ENCODE data around the gene SLC27A2. TPM values are rescaled to one million over a fixed set of nuclear protein-coding genes. Genes with fewer than 3 reads are reported as not detected.

SLC27A2 gene
- total and polyA plus RNA-seq, 4 donors: 3.5 to 6.6 (median 5.2) TPM

DNA sequence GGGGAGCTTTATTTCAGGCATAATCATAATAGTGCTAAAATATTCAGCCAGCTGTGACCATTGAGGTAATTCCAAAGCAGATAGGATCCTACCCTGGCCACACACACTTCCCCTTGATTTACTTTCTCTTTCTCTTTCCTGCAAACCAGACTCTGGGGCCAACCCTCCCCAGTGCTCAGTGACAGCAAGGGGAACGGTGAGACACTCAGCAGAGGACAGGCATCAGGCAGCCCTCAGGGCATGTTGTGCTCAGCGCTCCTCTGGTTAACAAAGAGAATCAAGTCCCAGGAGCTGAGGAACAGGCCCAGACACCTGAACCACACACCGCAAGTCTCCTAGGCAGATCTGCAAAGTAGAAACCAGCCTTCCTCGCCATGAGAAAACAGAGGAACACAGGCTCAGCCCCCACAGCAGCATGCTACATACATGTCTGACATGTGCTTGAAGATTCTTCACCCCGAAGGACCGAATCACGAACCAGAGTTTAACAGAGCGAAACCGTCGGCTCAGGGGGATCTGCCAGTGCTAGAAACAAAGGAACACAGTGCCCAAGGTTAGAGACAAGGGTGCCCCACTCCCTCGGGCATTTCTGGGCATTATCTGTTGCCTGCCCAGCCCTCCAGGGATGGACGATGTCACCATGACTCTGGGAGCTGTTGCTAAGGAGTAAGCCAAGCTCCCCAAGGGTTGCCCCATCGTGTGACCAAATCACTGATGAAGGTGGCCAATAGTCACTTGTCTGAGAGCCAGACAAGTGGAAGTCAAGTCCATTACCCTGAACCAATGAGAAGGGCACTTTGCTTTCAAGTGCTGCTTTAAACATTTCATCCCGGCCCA lies 66.0 kb downstream of the SLC27A2 start:
- DNase-seq: no peak
- no peak overlapping the region for H3K9ac ChIP-seq (ENCODE audit: insufficient read depth in 1 of 2, low read length in 2 of 2)
- TF ChIP-seq, protein P1, sequence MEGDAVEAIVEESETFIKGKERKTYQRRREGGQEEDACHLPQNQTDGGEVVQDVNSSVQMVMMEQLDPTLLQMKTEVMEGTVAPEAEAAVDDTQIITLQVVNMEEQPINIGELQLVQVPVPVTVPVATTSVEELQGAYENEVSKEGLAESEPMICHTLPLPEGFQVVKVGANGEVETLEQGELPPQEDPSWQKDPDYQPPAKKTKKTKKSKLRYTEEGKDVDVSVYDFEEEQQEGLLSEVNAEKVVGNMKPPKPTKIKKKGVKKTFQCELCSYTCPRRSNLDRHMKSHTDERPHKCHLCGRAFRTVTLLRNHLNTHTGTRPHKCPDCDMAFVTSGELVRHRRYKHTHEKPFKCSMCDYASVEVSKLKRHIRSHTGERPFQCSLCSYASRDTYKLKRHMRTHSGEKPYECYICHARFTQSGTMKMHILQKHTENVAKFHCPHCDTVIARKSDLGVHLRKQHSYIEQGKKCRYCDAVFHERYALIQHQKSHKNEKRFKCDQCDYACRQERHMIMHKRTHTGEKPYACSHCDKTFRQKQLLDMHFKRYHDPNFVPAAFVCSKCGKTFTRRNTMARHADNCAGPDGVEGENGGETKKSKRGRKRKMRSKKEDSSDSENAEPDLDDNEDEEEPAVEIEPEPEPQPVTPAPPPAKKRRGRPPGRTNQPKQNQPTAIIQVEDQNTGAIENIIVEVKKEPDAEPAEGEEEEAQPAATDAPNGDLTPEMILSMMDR (IDR thresholded peaks at IDR 0.05; ENCODE audit: control extremely low read depth, extremely low read depth): no peak
- H3K36me3 ChIP-seq (ENCODE audit: control insufficient read depth in 4 of 4, insufficient read depth in 4 of 4, low read length in 4 of 4): no peaks in the 10 kb centered on the region
- H3K4me1 ChIP-seq (ENCODE audit: control insufficient read depth in 5 of 5, insufficient read depth in 5 of 5, low read length in 5 of 5): peaks cover 0 to 4% (median 0%) of the 10 kb centered on the region in 5 donors
- H3K4me3 ChIP-seq: no peak overlapping the region
- peak overlapping the region in 1 of 2 donors; percentile 21 for H3K27ac ChIP-seq (ENCODE audit: low read depth in 1 of 2, low read length in 1 of 2)
- ATAC-seq (ENCODE audit: insufficient read depth, low FRiP score): no peak
- WGBS, 2 donors: 76 to 80% methylated on average over 14 of the region's 14 CpGs
- H3K27me3 ChIP-seq (ENCODE audit: control insufficient read depth in 3 of 3, insufficient read depth in 3 of 3, low read length in 2 of 3): no peaks in the 10 kb centered on the region
- H3K9me3 ChIP-seq (ENCODE audit: control insufficient read depth in 4 of 4, insufficient read depth in 3 of 4, low read length in 3 of 4): peaks cover 0 to 2% (median 0%) of the 10 kb centered on the region in 4 donors

DNA sequence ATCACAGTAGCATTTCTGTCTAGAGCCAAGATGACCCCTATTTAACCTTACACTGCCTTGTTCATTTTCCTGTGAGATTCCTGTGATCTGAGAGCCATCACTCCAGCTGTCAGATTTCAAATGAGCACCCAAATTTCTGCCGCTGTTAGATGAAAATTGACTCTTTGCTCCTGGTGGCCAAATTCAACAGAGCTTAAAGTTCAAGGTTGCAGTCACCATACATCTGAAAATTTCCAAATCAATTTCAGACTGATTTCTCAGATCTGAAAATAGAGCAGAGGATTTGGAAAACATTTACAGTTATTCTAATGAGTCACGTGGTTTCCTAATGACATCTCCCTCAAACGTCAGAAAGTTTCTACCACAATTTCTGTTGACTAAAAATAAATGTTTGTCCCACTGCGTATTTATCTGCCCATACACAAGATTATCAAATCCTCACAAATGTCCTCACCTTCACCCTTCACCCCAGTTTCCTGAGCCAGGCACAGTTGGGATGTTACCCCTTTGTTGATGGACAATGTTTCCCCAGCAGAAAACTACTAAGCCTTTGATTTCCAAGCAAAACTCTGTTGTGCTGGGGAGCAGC lies 67.1 kb downstream of the SLC27A2 start:
- H3K36me3 ChIP-seq (ENCODE audit: control insufficient read depth in 4 of 4, insufficient read depth in 4 of 4, low read length in 4 of 4): no peaks in the 10 kb centered on the region
- no peaks in the 10 kb centered on the region for H3K27me3 ChIP-seq (ENCODE audit: control insufficient read depth in 3 of 3, insufficient read depth in 3 of 3, low read length in 2 of 3)
- H3K9me3 ChIP-seq (ENCODE audit: control insufficient read depth in 4 of 4, insufficient read depth in 3 of 4, low read length in 3 of 4): no peaks in the 10 kb centered on the region
- H3K4me3 ChIP-seq: no peak overlapping the region
- H3K27ac ChIP-seq (ENCODE audit: low read depth in 1 of 2, low read length in 1 of 2): no peak overlapping the region
- WGBS, 2 donors: 44 to 56% methylated on average over 4 of the region's 4 CpGs
- H3K9ac ChIP-seq (ENCODE audit: insufficient read depth in 1 of 2, low read length in 2 of 2): no peak overlapping the region
- H3K4me1 ChIP-seq (ENCODE audit: control insufficient read depth in 5 of 5, insufficient read depth in 5 of 5, low read length in 5 of 5): peaks cover 0 to 4% (median 0%) of the 10 kb centered on the region in 5 donors
- TF ChIP-seq, protein P1 (IDR thresholded peaks at IDR 0.05; ENCODE audit: control extremely low read depth, extremely low read depth): no peak
- DNase-seq (peak in 1 of 3 donors; percentile 10), ATAC-seq (ENCODE audit: insufficient read depth, low FRiP score) (no peak)

DNA sequence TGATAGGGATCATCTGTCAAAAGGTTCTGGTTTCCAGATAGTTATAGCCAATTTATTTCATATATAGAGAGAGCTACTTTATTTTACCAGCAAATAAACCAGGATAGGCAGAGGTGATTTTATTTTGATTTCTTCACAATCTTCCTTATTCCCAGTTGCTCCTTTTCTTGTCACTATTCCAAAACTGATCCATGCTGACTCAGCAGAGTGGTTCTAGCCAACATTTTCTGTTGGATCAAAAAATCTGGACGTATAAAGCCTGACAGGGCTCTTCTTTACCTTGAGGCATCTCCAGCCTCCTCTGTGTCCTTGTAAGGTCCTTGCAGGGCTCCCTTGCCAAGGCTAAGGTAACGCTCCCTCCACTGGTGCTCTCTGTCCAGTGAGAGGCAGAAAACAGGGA lies 67.7 kb downstream of the SLC27A2 start:
- Histone ChIP-seq H3K27me3 (ENCODE audit: control insufficient read depth in 3 of 3, insufficient read depth in 3 of 3, low read length in 2 of 3) (no peaks in the 10 kb centered on the region), H3K27ac (ENCODE audit: low read depth in 1 of 2, low read length in 1 of 2) (no peak overlapping the region), H3K4me1 (ENCODE audit: control insufficient read depth in 5 of 5, insufficient read depth in 5 of 5, low read length in 5 of 5) (peaks cover 0 to 4% (median 0%) of the 10 kb centered on the region in 5 donors), H3K9me3 (ENCODE audit: control insufficient read depth in 4 of 4, insufficient read depth in 3 of 4, low read length in 3 of 4) (no peaks in the 10 kb centered on the region), H3K36me3 (ENCODE audit: control insufficient read depth in 4 of 4, insufficient read depth in 4 of 4, low read length in 4 of 4) (no peaks in the 10 kb centered on the region), H3K4me3 (no peak overlapping the region), H3K9ac (ENCODE audit: insufficient read depth in 1 of 2, low read length in 2 of 2) (no peak overlapping the region)
- WGBS, 2 donors: 78 to 90% methylated on average over 2 of the region's 2 CpGs
- TF ChIP-seq, protein P1 (IDR thresholded peaks at IDR 0.05; ENCODE audit: control extremely low read depth, extremely low read depth): no peak
- ATAC-seq (ENCODE audit: insufficient read depth, low FRiP score) (no peak), DNase-seq (peak in 1 of 3 donors; percentile 11)

All from lung (tissue), 12 donors.